Mucosa of stomach (tissue), 1 donor: ENCODE data around the gene SYNPO2.

ENCODE experiments used
- H3K27me3 ChIP-seq: one replicate; pipeline ENCODE4 v1.7.0; 2013; ENCODE audit warnings: mild to moderate bottlenecking, low read length; ENCODE audit not compliant: control insufficient read depth, insufficient read depth
- H3K36me3 ChIP-seq: one replicate; pipeline ENCODE4 v1.7.0; 2013; ENCODE audit warnings: low read length; ENCODE audit not compliant: control insufficient read depth, insufficient read depth
- H3K4me1 ChIP-seq: one replicate; pipeline ENCODE4 v1.7.0; 2013; ENCODE audit warnings: mild to moderate bottlenecking, low read length; ENCODE audit not compliant: control insufficient read depth, insufficient read depth
- H3K4me3 ChIP-seq: one replicate; pipeline ENCODE4 v1.7.0; 2013; ENCODE audit warnings: low read length
- H3K9ac ChIP-seq: one replicate; pipeline ENCODE4 v1.7.0; 2013; ENCODE audit warnings: mild to moderate bottlenecking, low read length, moderate library complexity
- H3K9me3 ChIP-seq: one replicate; pipeline ENCODE4 v1.7.0; 2013; ENCODE audit warnings: mild to moderate bottlenecking, low read length, moderate library complexity; ENCODE audit not compliant: control insufficient read depth
- donor health status: Pancreatic carcinoma.

Gene SYNPO2

DNA sequence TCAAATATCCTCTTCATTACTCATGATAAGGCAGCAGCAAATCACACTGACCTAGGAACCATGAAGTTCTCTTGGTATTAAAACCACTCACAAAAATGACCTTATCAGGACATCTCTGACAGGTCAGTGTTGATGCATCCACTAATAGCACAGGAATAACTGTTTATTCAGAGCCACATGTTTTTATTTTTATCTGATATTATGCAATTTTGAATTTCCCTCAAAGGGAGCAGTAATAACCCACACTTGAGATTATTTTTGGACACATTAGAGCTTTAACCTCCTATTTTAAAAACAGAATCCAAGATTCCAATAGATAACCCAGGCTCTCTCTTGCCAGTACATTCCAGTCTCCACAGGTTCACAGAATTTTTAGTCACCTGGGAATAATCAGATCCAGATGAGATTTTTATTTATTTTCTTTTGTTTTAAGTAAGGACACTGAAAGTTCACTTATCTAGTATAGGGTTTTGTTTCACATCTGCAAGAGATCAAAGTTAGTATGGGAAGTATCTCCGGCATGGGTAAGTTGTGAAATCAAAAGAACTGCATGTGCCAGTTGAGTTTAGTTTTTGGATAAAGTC, 210.7 kb downstream of the SYNPO2 start:
- Histone ChIP-seq H3K4me3 (no peak overlapping the region), H3K27me3 (no peaks in the 10 kb centered on the region), H3K9ac (no peak overlapping the region), H3K9me3 (no peaks in the 10 kb centered on the region), H3K4me1 (no peaks in the 10 kb centered on the region), H3K36me3 (no peaks in the 10 kb centered on the region)

DNA sequence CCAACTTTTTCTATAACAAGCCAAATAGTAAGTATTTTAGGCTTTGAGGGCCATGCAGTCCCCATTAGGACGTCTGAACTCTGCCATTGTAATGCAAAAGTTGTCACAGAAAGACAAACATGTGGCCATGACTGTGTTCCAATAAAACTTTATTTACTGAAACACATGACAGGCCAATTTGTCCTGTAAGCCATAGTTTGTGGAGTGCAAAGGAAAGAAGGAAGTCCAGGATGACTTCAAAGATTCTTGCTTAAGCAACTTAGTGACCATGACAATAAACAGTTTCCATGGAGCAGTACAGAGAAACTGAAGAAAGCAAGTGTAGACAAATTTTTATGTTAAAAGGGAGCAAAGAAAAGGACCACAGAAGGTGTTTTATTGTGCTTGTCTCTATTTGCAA, 212.0 kb downstream of the SYNPO2 start:
- H3K9ac ChIP-seq, result no peak overlapping the region
- H3K27me3 ChIP-seq, result no peaks in the 10 kb centered on the region
- no peaks in the 10 kb centered on the region for H3K9me3 ChIP-seq
- no peaks in the 10 kb centered on the region for H3K4me1 ChIP-seq
- no peaks in the 10 kb centered on the region for H3K36me3 ChIP-seq
- H3K4me3 ChIP-seq, result no peak overlapping the region

DNA sequence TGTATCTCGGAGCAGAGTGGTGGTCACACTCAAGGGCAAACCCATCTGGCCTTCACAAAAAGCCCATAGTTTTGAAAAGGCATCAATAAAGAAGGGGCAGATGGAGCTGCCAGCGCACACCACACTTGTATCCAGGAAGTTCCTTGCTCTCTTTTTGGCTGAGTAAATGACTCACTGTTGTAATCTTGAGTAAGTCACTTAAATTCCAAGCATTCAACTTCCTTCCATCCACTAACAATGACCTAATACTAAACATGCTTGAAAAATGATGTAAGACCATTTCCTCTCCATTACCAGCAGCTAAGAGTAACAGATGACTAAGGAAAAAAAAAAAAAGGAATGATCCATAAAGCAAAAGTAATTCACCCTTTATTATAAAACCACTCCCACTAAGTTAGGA, 214.6 kb downstream of the SYNPO2 start:
- Histone ChIP-seq H3K36me3 (no peaks in the 10 kb centered on the region), H3K9me3 (no peaks in the 10 kb centered on the region), H3K4me3 (no peak overlapping the region), H3K27me3 (no peaks in the 10 kb centered on the region), H3K9ac (no peak overlapping the region), H3K4me1 (no peaks in the 10 kb centered on the region)

DNA sequence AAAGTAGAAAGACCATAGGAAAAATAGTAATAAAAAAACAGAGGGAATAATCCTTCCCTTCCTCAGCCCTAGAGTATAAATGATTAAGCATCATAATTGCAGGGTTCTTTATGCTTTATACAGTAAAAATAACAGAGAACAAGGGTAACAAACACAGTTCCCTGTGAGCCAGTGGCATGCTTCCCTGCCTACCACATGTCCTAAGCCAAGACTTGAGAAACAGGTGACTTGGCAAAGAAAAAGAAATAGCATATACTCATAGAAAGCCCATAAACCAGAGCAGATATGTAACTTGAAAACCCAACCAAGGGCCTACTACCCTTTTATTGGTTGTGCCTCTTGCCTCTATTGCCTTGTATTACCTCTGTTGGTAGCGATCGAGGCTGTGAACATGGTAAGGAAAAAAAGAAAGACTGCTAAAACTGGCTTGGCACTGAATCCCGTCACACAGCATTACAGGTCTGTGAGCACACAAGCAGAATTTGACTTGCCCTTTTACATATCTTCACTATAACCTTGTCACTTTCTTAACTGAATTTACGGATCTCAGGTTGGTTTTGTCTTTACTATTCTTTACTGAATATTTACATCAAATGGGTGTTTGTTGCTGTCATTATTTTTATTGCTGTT, 216.1 kb downstream of the SYNPO2 start:
- H3K9ac ChIP-seq, result no peak overlapping the region
- H3K36me3 ChIP-seq, result no peaks in the 10 kb centered on the region
- H3K27me3 ChIP-seq, result no peaks in the 10 kb centered on the region
- H3K4me1 ChIP-seq, result no peaks in the 10 kb centered on the region
- H3K9me3 ChIP-seq, result no peaks in the 10 kb centered on the region
- no peak overlapping the region for H3K4me3 ChIP-seq

DNA sequence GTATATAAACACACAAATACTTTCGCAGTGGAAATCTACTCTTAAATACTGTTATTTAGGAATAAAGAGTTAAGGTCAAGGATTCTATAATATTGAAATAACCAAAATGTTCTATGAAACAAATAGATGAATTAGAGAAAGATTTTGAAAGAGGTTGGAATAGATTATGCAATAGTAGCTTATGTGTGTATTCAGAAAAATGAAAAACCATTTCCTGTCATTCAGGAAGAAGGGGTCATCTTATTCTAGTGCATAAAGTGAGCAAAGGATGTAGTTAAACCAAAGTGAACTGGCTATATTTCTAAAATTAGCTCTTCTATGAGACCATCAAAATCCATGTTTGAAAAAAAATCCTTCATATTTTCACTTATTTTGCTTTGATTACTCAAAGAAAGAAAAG, 217.0 kb downstream of the SYNPO2 start:
- Histone ChIP-seq H3K4me1 (no peaks in the 10 kb centered on the region), H3K9me3 (no peaks in the 10 kb centered on the region), H3K4me3 (no peak overlapping the region), H3K27me3 (no peaks in the 10 kb centered on the region), H3K36me3 (no peaks in the 10 kb centered on the region), H3K9ac (no peak overlapping the region)

DNA sequence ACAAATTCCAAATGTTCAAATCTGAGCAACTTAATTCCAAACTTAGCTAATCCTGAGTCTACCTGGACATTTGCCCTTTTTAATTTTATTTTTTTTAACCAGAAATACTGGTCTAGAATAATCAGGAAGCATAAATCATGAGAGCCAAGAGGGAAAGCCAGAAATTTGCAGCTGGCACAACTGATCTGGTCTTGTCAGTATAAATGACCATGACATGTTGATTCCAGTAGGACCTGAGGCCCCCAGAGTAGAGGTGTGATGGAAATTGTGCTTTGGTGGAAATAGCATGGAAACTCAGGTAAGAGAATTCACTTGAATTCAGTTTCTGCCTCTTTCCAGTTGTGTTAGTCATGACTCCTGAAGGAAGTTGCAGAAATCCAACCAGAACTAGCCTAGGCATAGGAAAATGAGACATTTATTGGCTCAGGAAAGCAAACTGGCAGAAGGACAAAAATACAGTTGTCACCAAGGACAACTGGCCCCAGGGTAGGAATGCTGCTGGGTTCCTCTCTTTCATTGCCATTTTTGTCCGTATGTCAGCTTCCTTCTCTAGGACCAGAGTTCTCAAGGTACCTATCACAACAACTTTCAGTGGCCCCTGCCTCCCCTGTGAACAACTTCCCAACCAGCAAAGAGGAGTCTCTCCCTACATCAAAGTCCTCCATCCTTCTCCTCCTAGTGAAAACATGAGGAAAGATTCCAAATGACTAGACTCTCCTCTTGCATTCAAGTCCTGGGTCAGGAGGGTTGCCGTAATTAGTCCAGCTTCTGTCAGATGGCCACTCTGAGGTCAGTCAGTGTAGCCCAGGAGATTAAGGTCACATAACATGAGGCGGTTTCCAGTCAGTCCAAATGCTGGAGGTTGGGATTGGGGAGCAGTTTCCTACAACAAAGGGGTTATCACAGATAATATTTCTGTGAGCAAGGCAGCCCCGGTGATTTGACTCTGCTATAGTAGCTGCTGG, 217.7 kb downstream of the SYNPO2 start:
- H3K27me3 ChIP-seq, result no peaks in the 10 kb centered on the region
- H3K4me1 ChIP-seq, result no peaks in the 10 kb centered on the region
- no peaks in the 10 kb centered on the region for H3K36me3 ChIP-seq
- H3K9ac ChIP-seq, result no peak overlapping the region
- H3K9me3 ChIP-seq, result no peaks in the 10 kb centered on the region
- no peak overlapping the region for H3K4me3 ChIP-seq

DNA sequence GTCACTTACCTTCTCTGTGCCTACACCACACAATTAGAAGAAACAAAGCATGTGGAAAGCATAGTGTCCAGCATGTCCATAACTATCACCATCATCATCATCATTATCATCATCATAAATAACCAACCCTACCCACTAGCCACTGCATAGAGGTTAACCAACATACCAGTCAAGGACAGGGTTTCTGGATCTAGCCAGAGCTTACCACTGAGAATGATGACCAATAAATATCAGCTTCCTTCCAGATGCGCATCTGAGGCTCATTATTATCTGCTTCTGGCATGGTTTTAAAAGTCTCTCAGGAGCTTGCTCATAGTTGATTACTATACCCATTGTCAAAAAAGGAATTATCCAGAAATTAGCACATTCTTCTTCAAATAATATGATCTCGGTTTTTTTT, 221.5 kb downstream of the SYNPO2 start:
- Histone ChIP-seq H3K36me3 (no peaks in the 10 kb centered on the region), H3K9me3 (no peaks in the 10 kb centered on the region), H3K4me3 (no peak overlapping the region), H3K4me1 (no peaks in the 10 kb centered on the region), H3K9ac (no peak overlapping the region), H3K27me3 (no peaks in the 10 kb centered on the region)
